K562 (cell line): ENCODE results near the gene HCRTR1. TPM values are rescaled to one million over a fixed set of nuclear protein-coding genes. Genes with fewer than 3 reads are reported as not detected.

ENCODE experiments used
- ETV1 ChIP-seq: fragments of 450-650 bp; conservative IDR thresholded peaks from 2 replicates; pipeline ENCODE4 v1.6.1; 2016; ENCODE audit warnings: missing genetic modification characterization, control low read depth, low read depth, missing compliant biosample characterization
- KLF1 ChIP-seq: fragments of 450-650 bp; IDR thresholded peaks from 2 replicates; pipeline ENCODE4 v1.6.1; 2016; ENCODE audit warnings: missing genetic modification characterization, missing compliant biosample characterization
- NCOA1 ChIP-seq: fragments of 450-650 bp; IDR thresholded peaks from 2 replicates; pipeline ENCODE4 v1.6.1; 2016; ENCODE audit warnings: low read depth
- NCOA2 ChIP-seq, 2 experiments: fragments of 450-650 bp; IDR thresholded peaks; 2 replicates each; pipeline ENCODE4 v1.6.1; 2018; ENCODE audit warnings: mild to moderate bottlenecking in 2 of 2, moderate library complexity in 1 of 2; ENCODE audit not compliant: partially characterized antibody in 2 of 2
- NKRF ChIP-seq: fragments of 450-650 bp; IDR thresholded peaks from 2 replicates; pipeline ENCODE4 v1.6.1; 2016; ENCODE audit warnings: borderline replicate concordance
- PRMT5 ChIP-seq: sonication (generic); formaldehyde crosslinking; IDR thresholded peaks from 2 replicates; pipeline ENCODE4 v1.5.0; 2020; ENCODE audit warnings: missing genetic modification reagents
- TEAD1 ChIP-seq, 2 experiments: fragments of 450-650 bp in 1 of 2; sonication (generic) in 1 of 2; formaldehyde crosslinking; IDR thresholded peaks; 2 replicates each; pipeline versions ENCODE4 v1.4.0 to v1.8.0; 2020 to 2022; ENCODE audit warnings: mild to moderate bottlenecking in 2 of 2, missing genetic modification reagents in 1 of 2
- ZNF12 ChIP-seq: sonication (generic); formaldehyde crosslinking; IDR thresholded peaks from 2 replicates; pipeline ENCODE4 v1.4.0; 2020; ENCODE audit warnings: mild to moderate bottlenecking, missing genetic modification reagents
- ZNF121 ChIP-seq: sonication (generic); formaldehyde crosslinking; conservative IDR thresholded peaks from 2 replicates; pipeline ENCODE4 v1.8.0; 2022; ENCODE audit warnings: missing genetic modification reagents
- ZNF717 ChIP-seq: fragments of 250-450 bp; sonication (Bioruptor Pico); IDR thresholded peaks from 2 replicates; pipeline ENCODE4 v1.5.0; 2021
- polyA plus RNA-seq, 8 experiments: library from polyadenylated mRNA; depleted of rRNA in 4 of 8; stranded (reverse) in 5 of 8; unstranded in 3 of 8; fragments of >200 nt; fragmentation: Nextera tagmentation in 2 of 8; fragmentation: Illumina TruSeq in 1 of 8; extraction: Ambion mirVana in 2 of 8; extraction: Trizol in 1 of 8; gene quantifications; 2 replicates each; pipeline versions ENCODE4 v1.2.1 to v1.2.3, GENCODE V29; 2011 to 2014; ENCODE audit warnings: inconsistent platforms in 1 of 8, missing spikeins in 1 of 8
- total RNA-seq, 7 experiments: library from RNA; depleted of rRNA in 6 of 7; stranded (reverse); fragments of >200 nt in 6 of 7; fragmentation: Illumina TruSeq in 2 of 7; extraction: Trizol in 2 of 7; gene quantifications; 2 replicates each; pipeline versions ENCODE4 v1.2.1 to v1.2.3, GENCODE V29; 2011 to 2021; ENCODE audit warnings: low replicate concordance in 1 of 7
- TF ChIP-seq, protein P1 (sequence below), 2 experiments: fragments of 450-650 bp in 1 of 2; sonication (generic) in 1 of 2; formaldehyde crosslinking in 1 of 2; IDR thresholded peaks; 2 replicates each; pipeline versions ENCODE4 v1.7.1 to v1.9.0; 2016 to 2022; ENCODE audit warnings: inconsistent platforms in 1 of 2, mild to moderate bottlenecking in 1 of 2, missing genetic modification reagents in 1 of 2
- TF ChIP-seq, protein P2 (sequence below): fragments of 250-450 bp; sonication (Bioruptor Pico); IDR thresholded peaks from 2 replicates; pipeline ENCODE4 v1.5.0; 2022; ENCODE audit warnings: mild to moderate bottlenecking

The HCRTR1 gene
- total and polyA plus RNA-seq, 9 of the 15 experiments (the other 6 are each of a cell fraction or from before 2014, with no cell fraction given), result not detected

- TF ChIP-seq, protein P1, sequence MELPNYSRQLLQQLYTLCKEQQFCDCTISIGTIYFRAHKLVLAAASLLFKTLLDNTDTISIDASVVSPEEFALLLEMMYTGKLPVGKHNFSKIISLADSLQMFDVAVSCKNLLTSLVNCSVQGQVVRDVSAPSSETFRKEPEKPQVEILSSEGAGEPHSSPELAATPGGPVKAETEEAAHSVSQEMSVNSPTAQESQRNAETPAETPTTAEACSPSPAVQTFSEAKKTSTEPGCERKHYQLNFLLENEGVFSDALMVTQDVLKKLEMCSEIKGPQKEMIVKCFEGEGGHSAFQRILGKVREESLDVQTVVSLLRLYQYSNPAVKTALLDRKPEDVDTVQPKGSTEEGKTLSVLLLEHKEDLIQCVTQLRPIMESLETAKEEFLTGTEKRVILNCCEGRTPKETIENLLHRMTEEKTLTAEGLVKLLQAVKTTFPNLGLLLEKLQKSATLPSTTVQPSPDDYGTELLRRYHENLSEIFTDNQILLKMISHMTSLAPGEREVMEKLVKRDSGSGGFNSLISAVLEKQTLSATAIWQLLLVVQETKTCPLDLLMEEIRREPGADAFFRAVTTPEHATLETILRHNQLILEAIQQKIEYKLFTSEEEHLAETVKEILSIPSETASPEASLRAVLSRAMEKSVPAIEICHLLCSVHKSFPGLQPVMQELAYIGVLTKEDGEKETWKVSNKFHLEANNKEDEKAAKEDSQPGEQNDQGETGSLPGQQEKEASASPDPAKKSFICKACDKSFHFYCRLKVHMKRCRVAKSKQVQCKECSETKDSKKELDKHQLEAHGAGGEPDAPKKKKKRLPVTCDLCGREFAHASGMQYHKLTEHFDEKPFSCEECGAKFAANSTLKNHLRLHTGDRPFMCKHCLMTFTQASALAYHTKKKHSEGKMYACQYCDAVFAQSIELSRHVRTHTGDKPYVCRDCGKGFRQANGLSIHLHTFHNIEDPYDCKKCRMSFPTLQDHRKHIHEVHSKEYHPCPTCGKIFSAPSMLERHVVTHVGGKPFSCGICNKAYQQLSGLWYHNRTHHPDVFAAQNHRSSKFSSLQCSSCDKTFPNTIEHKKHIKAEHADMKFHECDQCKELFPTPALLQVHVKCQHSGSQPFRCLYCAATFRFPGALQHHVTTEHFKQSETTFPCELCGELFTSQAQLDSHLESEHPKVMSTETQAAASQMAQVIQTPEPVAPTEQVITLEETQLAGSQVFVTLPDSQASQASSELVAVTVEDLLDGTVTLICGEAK (IDR thresholded peaks at IDR 0.05), result no peak
- TF ChIP-seq, protein P1 (CRISPR knock-in tag; IDR thresholded peaks at IDR 0.05), result no peak
- TF ChIP-seq PRMT5 (no peak), ZNF717 (no peak), KLF1 (tag) (no peak), TEAD1 (CRISPR knock-in tag; IDR thresholded peaks at IDR 0.05) (no peak), ETV1 (tag) (no peak), ZNF121 (CRISPR knock-in tag) (no peak), NKRF (no peak), NCOA1 (no peak), ZNF12 (CRISPR knock-in tag) (no peak), NCOA2 (IDR thresholded peaks at IDR 0.05; ENCODE audit: partially characterized antibody in 2 of 2) (no peak)
- TF ChIP-seq, protein P2, sequence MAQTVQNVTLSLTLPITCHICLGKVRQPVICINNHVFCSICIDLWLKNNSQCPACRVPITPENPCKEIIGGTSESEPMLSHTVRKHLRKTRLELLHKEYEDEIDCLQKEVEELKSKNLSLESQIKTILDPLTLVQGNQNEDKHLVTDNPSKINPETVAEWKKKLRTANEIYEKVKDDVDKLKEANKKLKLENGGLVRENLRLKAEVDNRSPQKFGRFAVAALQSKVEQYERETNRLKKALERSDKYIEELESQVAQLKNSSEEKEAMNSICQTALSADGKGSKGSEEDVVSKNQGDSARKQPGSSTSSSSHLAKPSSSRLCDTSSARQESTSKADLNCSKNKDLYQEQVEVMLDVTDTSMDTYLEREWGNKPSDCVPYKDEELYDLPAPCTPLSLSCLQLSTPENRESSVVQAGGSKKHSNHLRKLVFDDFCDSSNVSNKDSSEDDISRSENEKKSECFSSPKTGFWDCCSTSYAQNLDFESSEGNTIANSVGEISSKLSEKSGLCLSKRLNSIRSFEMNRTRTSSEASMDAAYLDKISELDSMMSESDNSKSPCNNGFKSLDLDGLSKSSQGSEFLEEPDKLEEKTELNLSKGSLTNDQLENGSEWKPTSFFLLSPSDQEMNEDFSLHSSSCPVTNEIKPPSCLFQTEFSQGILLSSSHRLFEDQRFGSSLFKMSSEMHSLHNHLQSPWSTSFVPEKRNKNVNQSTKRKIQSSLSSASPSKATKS (CRISPR knock-in tag), result no peak
Measured at GRCh38 chr1:31663622-31664452, 46.3 kb downstream of the HCRTR1 start (continued).
